Transverse colon (tissue), 4 donors: ENCODE measurements around the gene SLC35F3. TPM values are rescaled to one million over a fixed set of nuclear protein-coding genes. Genes with fewer than 3 reads are reported as not detected.

Experiments
- DNase-seq: peaks from one replicate; pipeline ENCODE4 v3.0.0-alpha.2; 2019
- H3K27ac ChIP-seq, 4 donors: fragments of 200-600 bp; sonication (generic); 2 replicates each; pipeline ENCODE4 v1.5.1; 2016 to 2018; ENCODE audit warnings: inconsistent platforms in 4 of 4
- H3K27me3 ChIP-seq: fragments of 200-600 bp; sonication (generic); 2 replicates; pipeline ENCODE4 v1.5.1; 2017; ENCODE audit warnings: inconsistent platforms
- H3K36me3 ChIP-seq, 4 donors: fragments of 200-600 bp; sonication (generic); 2 replicates each; pipeline ENCODE4 v1.5.1; 2017 to 2019; ENCODE audit warnings: inconsistent platforms in 4 of 4
- H3K4me1 ChIP-seq, 4 donors: fragments of 200-600 bp; sonication (generic); 2 replicates each; pipeline ENCODE4 v1.5.1; 2017 to 2020; ENCODE audit warnings: inconsistent platforms in 4 of 4
- H3K4me3 ChIP-seq, 4 donors: fragments of 200-600 bp; sonication (generic); 1 replicate in 1 of 4; 2 replicates in 3 of 4; pipeline versions ENCODE4 v1.5.1 to v1.6.1; 2017 to 2019; ENCODE audit warnings: inconsistent platforms in 4 of 4
- H3K9me3 ChIP-seq, 2 donors: fragments of 200-600 bp; sonication (generic); 2 replicates each; pipeline ENCODE4 v1.5.1; 2017 to 2019; ENCODE audit warnings: inconsistent platforms in 2 of 2
- CTCF ChIP-seq, 5 experiments: fragments of 200-600 bp in 3 of 5; fragments of 450-650 bp in 2 of 5; sonication (generic) in 3 of 5; IDR thresholded peaks; 1 replicate in 2 of 5; 2 replicates in 3 of 5; pipeline ENCODE4 v1.5.1; 2016 to 2017; ENCODE audit warnings: antibody characterized with exemption in 5 of 5, inconsistent platforms in 3 of 5, mild to moderate bottlenecking in 2 of 5, moderate library complexity in 1 of 5
- EP300 ChIP-seq: sonication (generic); formaldehyde crosslinking; IDR thresholded peaks from one replicate; pipeline ENCODE4 v1.6.1; 2017; ENCODE audit warnings: antibody characterized with exemption, low read depth
- POLR2A ChIP-seq: fragments of 450-650 bp; IDR thresholded peaks from one replicate; pipeline ENCODE4 v1.6.1; 2016; ENCODE audit warnings: antibody characterized with exemption, mild to moderate bottlenecking, moderate library complexity
- POLR2AphosphoS5 ChIP-seq, 3 donors: sonication (generic); formaldehyde crosslinking; IDR thresholded peaks; one replicate each; pipeline ENCODE4 v1.6.1; 2016; ENCODE audit warnings: antibody characterized with exemption in 3 of 3
- WGBS, 2 donors: methylation state at CpG; one replicate each; pipeline ENCODE4 v1.1.5; 2018; ENCODE audit warnings: low coverage in 1 of 2; 5-methylcytosine and 5-hydroxymethylcytosine counted together
- in situ Hi-C, 4 donors: fragments of 200-750 bp; cut with MboI; loops; one replicate each; pipeline versions ENCODE4 v1.15.0 to v1.15.1; 2017; ENCODE audit warnings: low sequenced_read_pairs in 3 of 4, low pct_ligation_motif_present in 1 of 4, low pct_unique_long_range_greater_than_20kb in 1 of 4
- intact Hi-C: fragments of 100-400 bp; cut with DNase I; formaldehyde crosslinking; loops from one replicate; pipeline ENCODE4 v1.15.1; 2023; ENCODE audit warnings: low total_unique reads
- total RNA-seq, 4 donors: library from RNA; depleted of rRNA; stranded (reverse); fragments of >200 nt; gene quantifications; one replicate each; pipeline ENCODE4 v1.1.0, GENCODE V29; 2016

Gene SLC35F3
- total RNA-seq, 4 donors from 2014 or later = not detected

GRCh38 chr1:233909195-233909594 lies 4.7 kb downstream of the SLC35F3 start:
- TF ChIP-seq CTCF (IDR thresholded peaks at IDR 0.05) (no peak), EP300 (no peak), POLR2AphosphoS5 (IDR thresholded peaks at IDR 0.05) (no peak)
- intact Hi-C loops = no loop called here
- no peak overlapping the region for H3K4me3 ChIP-seq
- no peaks in the 10 kb centered on the region for H3K9me3 ChIP-seq
- H3K36me3 ChIP-seq = no peaks in the 10 kb centered on the region
- WGBS, 2 donors = 50% methylated on average over 1 of the region's 1 CpG; no CpG with 5 or more reads in 1 of the 2 donors
- no peaks in the 10 kb centered on the region for H3K4me1 ChIP-seq
- DNase-seq = no peak
- H3K27ac ChIP-seq = no peak overlapping the region
- in situ Hi-C loops = no loop called here
- H3K27me3 ChIP-seq = peaks cover 37% of the 10 kb centered on the region

GRCh38 chr1:233912447-233912846 lies 8.0 kb downstream of the SLC35F3 start:
- intact Hi-C loops (no loop called here), in situ Hi-C loops (no loop called here)
- no peaks in the 10 kb centered on the region for H3K36me3 ChIP-seq
- no peak for DNase-seq
- WGBS, 2 donors = 80 to 87% methylated on average over 8 of the region's 8 CpGs
- no peaks in the 10 kb centered on the region for H3K4me1 ChIP-seq
- H3K27ac ChIP-seq = no peak overlapping the region
- H3K27me3 ChIP-seq = peaks cover 6% of the 10 kb centered on the region
- no peak overlapping the region for H3K4me3 ChIP-seq
- no peak for TF ChIP-seq CTCF (IDR thresholded peaks at IDR 0.05)
- no peak for TF ChIP-seq POLR2A
- TF ChIP-seq POLR2AphosphoS5 (IDR thresholded peaks at IDR 0.05) = no peak
- TF ChIP-seq EP300 = no peak
- H3K9me3 ChIP-seq = no peaks in the 10 kb centered on the region

GRCh38 chr1:233912909-233913308 lies 8.4 kb downstream of the SLC35F3 start:
- TF ChIP-seq POLR2AphosphoS5 (IDR thresholded peaks at IDR 0.05) = no peak
- no peak for TF ChIP-seq CTCF (IDR thresholded peaks at IDR 0.05)
- no peak for TF ChIP-seq POLR2A
- TF ChIP-seq EP300 = no peak
- in situ Hi-C loops = no loop called here
- H3K36me3 ChIP-seq = no peaks in the 10 kb centered on the region
- no peak for DNase-seq
- H3K27ac ChIP-seq = no peak overlapping the region
- no peaks in the 10 kb centered on the region for H3K9me3 ChIP-seq
- H3K4me1 ChIP-seq = no peaks in the 10 kb centered on the region
- H3K27me3 ChIP-seq = peaks cover 2% of the 10 kb centered on the region
- intact Hi-C loops = no loop called here
- no peak overlapping the region for H3K4me3 ChIP-seq
- WGBS, 2 donors = 77% methylated on average over 4 of the region's 4 CpGs; no CpG with 5 or more reads in 1 of the 2 donors

GRCh38 chr1:233916706-233917105 lies 12.2 kb downstream of the SLC35F3 start:
- TF ChIP-seq EP300 (no peak), POLR2A (no peak), POLR2AphosphoS5 (IDR thresholded peaks at IDR 0.05) (no peak), CTCF (IDR thresholded peaks at IDR 0.05) (no peak)
- in situ Hi-C loops = no loop called here
- no peak overlapping the region for H3K4me3 ChIP-seq
- H3K9me3 ChIP-seq = no peaks in the 10 kb centered on the region
- H3K36me3 ChIP-seq = no peaks in the 10 kb centered on the region
- intact Hi-C loops = no loop called here
- H3K27me3 ChIP-seq = no peaks in the 10 kb centered on the region
- no peak for DNase-seq
- no peaks in the 10 kb centered on the region for H3K4me1 ChIP-seq
- WGBS, 2 donors = 60 to 63% methylated on average over 5 of the region's 5 CpGs
- no peak overlapping the region for H3K27ac ChIP-seq
